Vagina (tissue), 2 donors: Measurements from ENCODE around the gene LGALS8. TPM values are rescaled to one million over a fixed set of nuclear protein-coding genes. Genes with fewer than 3 reads are reported as not detected.

Experiments used
- DNase-seq, 2 donors: peaks; one replicate each; pipeline ENCODE4 v3.0.0-alpha.2; 2017; ENCODE audit errors: extremely low spot score in 2 of 2
- H3K27ac ChIP-seq: fragments of 200-600 bp; sonication (generic); one replicate; pipeline ENCODE4 v1.5.1; 2019
- H3K27me3 ChIP-seq: fragments of 200-600 bp; sonication (generic); one replicate; pipeline ENCODE4 v1.5.1; 2019
- H3K36me3 ChIP-seq, 2 donors: fragments of 200-600 bp; sonication (generic); one replicate each; pipeline ENCODE4 v1.5.1; 2017 to 2019
- H3K4me1 ChIP-seq: fragments of 200-600 bp; sonication (generic); one replicate; pipeline ENCODE4 v1.5.1; 2019
- H3K4me3 ChIP-seq, 2 donors: fragments of 200-600 bp; sonication (generic); 1 replicate in 1 of 2; 2 replicates in 1 of 2; pipeline ENCODE4 v1.5.1; 2016 to 2019
- H3K9me3 ChIP-seq: fragments of 200-600 bp; sonication (generic); one replicate; pipeline ENCODE4 v1.5.1; 2019
- POLR2A ChIP-seq, 2 donors: fragments of 450-650 bp; IDR thresholded peaks; one replicate each; pipeline ENCODE4 v1.6.1; 2017; ENCODE audit warnings: antibody characterized with exemption in 2 of 2, mild to moderate bottlenecking in 2 of 2, moderate library complexity in 2 of 2
- POLR2AphosphoS5 ChIP-seq, 2 donors: sonication (generic); formaldehyde crosslinking; IDR thresholded peaks; one replicate each; pipeline ENCODE4 v1.9.0; 2017; ENCODE audit warnings: antibody characterized with exemption in 2 of 2, mild to moderate bottlenecking in 2 of 2, low read depth in 1 of 2; ENCODE audit not compliant: insufficient read depth in 1 of 2
- intact Hi-C: fragments of 100-400 bp; cut with DNase I; formaldehyde crosslinking; loops from one replicate; pipeline ENCODE4 v1.15.1; 2023
- total RNA-seq: library from RNA; depleted of rRNA; stranded (reverse); fragments of >200 nt; gene quantifications from one replicate; pipeline ENCODE4 v1.2.3, GENCODE V29; 2016
- TF ChIP-seq, protein P1 (sequence below), 3 experiments: fragments of 450-650 bp in 2 of 3; fragments of 200-600 bp in 1 of 3; sonication (generic) in 1 of 3; IDR thresholded peaks; one replicate each; pipeline ENCODE4 v1.5.1; 2017 to 2019; ENCODE audit warnings: antibody characterized with exemption in 3 of 3, mild to moderate bottlenecking in 2 of 3, moderate library complexity in 2 of 3

Gene LGALS8
- total RNA-seq, 1 donor from 2014 or later, result 38.1 TPM

- H3K4me1 ChIP-seq, result peaks cover 14% of the 10 kb centered on the region
- intact Hi-C loops, result no loop called here
- no peaks in the 10 kb centered on the region for H3K27me3 ChIP-seq
- peak; percentile 65 to 71 for TF ChIP-seq POLR2AphosphoS5 (IDR thresholded peaks at IDR 0.05; ENCODE audit: insufficient read depth in 1 of 2, low read depth in 1 of 2)
- TF ChIP-seq, protein P1, sequence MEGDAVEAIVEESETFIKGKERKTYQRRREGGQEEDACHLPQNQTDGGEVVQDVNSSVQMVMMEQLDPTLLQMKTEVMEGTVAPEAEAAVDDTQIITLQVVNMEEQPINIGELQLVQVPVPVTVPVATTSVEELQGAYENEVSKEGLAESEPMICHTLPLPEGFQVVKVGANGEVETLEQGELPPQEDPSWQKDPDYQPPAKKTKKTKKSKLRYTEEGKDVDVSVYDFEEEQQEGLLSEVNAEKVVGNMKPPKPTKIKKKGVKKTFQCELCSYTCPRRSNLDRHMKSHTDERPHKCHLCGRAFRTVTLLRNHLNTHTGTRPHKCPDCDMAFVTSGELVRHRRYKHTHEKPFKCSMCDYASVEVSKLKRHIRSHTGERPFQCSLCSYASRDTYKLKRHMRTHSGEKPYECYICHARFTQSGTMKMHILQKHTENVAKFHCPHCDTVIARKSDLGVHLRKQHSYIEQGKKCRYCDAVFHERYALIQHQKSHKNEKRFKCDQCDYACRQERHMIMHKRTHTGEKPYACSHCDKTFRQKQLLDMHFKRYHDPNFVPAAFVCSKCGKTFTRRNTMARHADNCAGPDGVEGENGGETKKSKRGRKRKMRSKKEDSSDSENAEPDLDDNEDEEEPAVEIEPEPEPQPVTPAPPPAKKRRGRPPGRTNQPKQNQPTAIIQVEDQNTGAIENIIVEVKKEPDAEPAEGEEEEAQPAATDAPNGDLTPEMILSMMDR (IDR thresholded peaks at IDR 0.05), result no peak
- H3K27ac ChIP-seq, result peak overlapping the region; percentile 89
- no peaks in the 10 kb centered on the region for H3K9me3 ChIP-seq
- peak overlapping the region; percentile 80 to 98 for H3K4me3 ChIP-seq
- peaks cover 0 to 5% of the 10 kb centered on the region in 2 donors for H3K36me3 ChIP-seq
- DNase-seq, result peak in 1 of 2 donors; percentile 90
These were observed 536 bp downstream of the LGALS8 start for GRCh38 chr1:236524142-236524894.

DNA sequence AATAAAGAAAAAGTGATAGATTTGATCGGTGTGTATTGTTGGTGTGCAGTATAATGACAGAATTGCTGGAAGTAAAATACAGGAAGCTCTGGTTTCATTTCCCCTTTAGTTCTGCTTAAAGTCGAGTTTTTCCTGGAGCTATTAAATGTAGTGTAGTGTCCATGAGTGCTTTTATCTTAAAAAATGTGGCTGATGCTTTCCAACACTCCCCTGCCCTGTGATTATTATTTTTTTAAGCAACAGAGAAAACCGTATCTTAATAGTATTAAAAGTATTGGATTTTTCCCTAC lies 1.1 kb downstream of the LGALS8 start:
- H3K4me3 ChIP-seq, result peak overlapping the region; percentile 80 to 98
- TF ChIP-seq, protein P1 (IDR thresholded peaks at IDR 0.05), result no peak
- TF ChIP-seq POLR2AphosphoS5 (IDR thresholded peaks at IDR 0.05; ENCODE audit: insufficient read depth in 1 of 2, low read depth in 1 of 2), result no peak
- TF ChIP-seq POLR2A (IDR thresholded peaks at IDR 0.05), result no peak
- intact Hi-C loops, result no loop called here

DNA sequence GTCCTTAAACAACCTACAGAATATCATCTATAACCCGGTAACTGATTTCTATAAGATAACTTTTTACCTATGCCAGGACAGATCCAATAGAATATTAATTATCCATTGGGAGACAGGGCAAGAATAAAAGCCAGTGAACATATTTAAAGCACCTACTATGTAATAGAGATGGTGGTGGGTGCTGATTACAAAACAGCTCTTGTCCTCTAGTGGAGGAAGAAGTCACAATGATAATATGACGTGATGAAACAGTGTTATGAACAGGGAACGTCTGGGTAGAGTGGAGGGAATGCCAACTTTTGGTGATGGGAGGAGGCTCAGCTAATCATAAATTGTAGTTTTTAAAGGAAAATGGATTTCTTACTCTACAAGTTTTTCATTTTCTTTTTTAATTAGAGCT lies 2.3 kb downstream of the LGALS8 start:
- DNase-seq, result no peak
- no peaks in the 10 kb centered on the region for H3K27me3 ChIP-seq
- no peaks in the 10 kb centered on the region for H3K9me3 ChIP-seq
- TF ChIP-seq, protein P1 (IDR thresholded peaks at IDR 0.05), result no peak
- no peak overlapping the region for H3K4me3 ChIP-seq
- no peak overlapping the region for H3K27ac ChIP-seq
- intact Hi-C loops, result no loop called here
- H3K4me1 ChIP-seq, result peaks cover 14% of the 10 kb centered on the region
- H3K36me3 ChIP-seq, result peaks cover 0 to 5% of the 10 kb centered on the region in 2 donors

More for the DNA sequence above, 1.1 kb downstream of the LGALS8 start:
- peaks cover 0 to 5% of the 10 kb centered on the region in 2 donors for H3K36me3 ChIP-seq
- no peak for DNase-seq
- H3K4me1 ChIP-seq, result peaks cover 14% of the 10 kb centered on the region
- no peaks in the 10 kb centered on the region for H3K9me3 ChIP-seq
- H3K27me3 ChIP-seq, result no peaks in the 10 kb centered on the region
- H3K27ac ChIP-seq, result peak overlapping the region; percentile 89

DNA sequence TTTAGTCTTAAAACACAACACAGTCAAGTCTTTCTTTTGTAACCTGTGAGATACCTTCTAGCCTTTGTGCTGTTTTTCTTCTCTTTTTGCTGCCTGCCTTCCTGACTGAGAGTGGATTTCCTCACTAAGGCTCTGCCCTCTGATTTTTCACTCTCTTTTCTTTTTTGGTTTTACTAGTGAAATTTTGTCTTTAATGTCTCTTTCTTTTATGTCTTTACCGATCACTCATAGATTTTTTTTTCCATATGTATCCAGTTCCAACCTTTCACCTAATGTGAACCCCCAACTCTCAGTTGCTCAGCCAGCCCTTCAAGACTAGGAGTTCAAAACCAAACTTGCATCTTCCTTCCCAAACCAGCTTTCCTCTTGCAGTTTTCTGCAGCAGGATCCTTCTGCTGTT lies 6.5 kb downstream of the LGALS8 start:
- DNase-seq, result no peak
- Histone ChIP-seq H3K4me1 (peaks cover under 1% of the 10 kb centered on the region), H3K27me3 (no peaks in the 10 kb centered on the region), H3K27ac (no peak overlapping the region), H3K4me3 (no peak overlapping the region), H3K9me3 (no peaks in the 10 kb centered on the region), H3K36me3 (peaks cover 0 to 5% of the 10 kb centered on the region in 2 donors)
- intact Hi-C loops, result no loop called here
- TF ChIP-seq, protein P1 (IDR thresholded peaks at IDR 0.05), result no peak

- Histone ChIP-seq H3K27ac (no peak overlapping the region), H3K9me3 (no peaks in the 10 kb centered on the region), H3K27me3 (no peaks in the 10 kb centered on the region), H3K4me3 (no peak overlapping the region), H3K36me3 (peaks cover 0 to 5% of the 10 kb centered on the region in 2 donors), H3K4me1 (no peaks in the 10 kb centered on the region)
- TF ChIP-seq POLR2AphosphoS5 (IDR thresholded peaks at IDR 0.05; ENCODE audit: insufficient read depth in 1 of 2, low read depth in 1 of 2) (no peak), POLR2A (IDR thresholded peaks at IDR 0.05) (no peak)
- TF ChIP-seq, protein P1 (IDR thresholded peaks at IDR 0.05), result no peak
- intact Hi-C loops, result no loop called here
- no peak for DNase-seq
These were observed 7.2 kb downstream of the LGALS8 start for GRCh38 chr1:236530959-236531358.
